ENCODE measurements around the gene AMDHD1. TPM values are rescaled to one million over a fixed set of nuclear protein-coding genes. Genes with fewer than 3 reads are reported as not detected.

AMDHD1 gene
- total and polyA plus RNA-seq, 2 experiments from 2014 or later = 0.06 to 0.15 TPM

GRCh38 chr12:95918194-95918993 is 24.7 kb upstream of the AMDHD1 start:
- Histone ChIP-seq H3K4me1 (ENCODE audit: low read depth) (no peaks in the 10 kb centered on the region), H3K36me3 (no peaks in the 10 kb centered on the region), H3K27me3 (peaks cover 6% of the 10 kb centered on the region), H3K4me3 (no peak overlapping the region), H3K27ac (no peak overlapping the region), H3K9me3 (ENCODE audit: low read depth) (no peaks in the 10 kb centered on the region)
- DNase-seq (ENCODE audit: low read depth in 1 of 2, low spot score in 1 of 2) = peak; percentile 65 to 67
- TF ChIP-seq, protein P1, sequence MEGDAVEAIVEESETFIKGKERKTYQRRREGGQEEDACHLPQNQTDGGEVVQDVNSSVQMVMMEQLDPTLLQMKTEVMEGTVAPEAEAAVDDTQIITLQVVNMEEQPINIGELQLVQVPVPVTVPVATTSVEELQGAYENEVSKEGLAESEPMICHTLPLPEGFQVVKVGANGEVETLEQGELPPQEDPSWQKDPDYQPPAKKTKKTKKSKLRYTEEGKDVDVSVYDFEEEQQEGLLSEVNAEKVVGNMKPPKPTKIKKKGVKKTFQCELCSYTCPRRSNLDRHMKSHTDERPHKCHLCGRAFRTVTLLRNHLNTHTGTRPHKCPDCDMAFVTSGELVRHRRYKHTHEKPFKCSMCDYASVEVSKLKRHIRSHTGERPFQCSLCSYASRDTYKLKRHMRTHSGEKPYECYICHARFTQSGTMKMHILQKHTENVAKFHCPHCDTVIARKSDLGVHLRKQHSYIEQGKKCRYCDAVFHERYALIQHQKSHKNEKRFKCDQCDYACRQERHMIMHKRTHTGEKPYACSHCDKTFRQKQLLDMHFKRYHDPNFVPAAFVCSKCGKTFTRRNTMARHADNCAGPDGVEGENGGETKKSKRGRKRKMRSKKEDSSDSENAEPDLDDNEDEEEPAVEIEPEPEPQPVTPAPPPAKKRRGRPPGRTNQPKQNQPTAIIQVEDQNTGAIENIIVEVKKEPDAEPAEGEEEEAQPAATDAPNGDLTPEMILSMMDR (IDR thresholded peaks at IDR 0.05; ENCODE audit: low read depth, low read length) = peak; percentile 94

DNA sequence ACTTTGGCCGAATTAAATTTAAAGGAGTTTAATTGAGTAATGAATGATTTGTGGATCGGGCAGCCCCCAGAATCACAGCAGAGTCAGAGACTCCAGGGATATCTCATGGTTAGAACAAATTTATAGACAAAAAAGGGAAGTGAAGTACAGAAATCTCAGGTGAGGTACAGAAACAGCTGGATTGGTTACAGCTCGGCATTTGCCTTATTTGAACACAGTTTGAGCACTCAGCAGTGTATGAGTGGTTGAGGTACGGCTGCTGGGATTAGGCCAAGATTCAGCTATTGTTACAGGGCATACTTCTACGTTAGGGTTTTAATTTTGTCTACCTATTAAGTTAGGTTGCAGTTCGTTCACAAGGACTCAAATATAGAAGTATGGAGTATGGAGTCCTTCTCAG is 24.0 kb upstream of the AMDHD1 start:
- TF ChIP-seq, protein P1 (IDR thresholded peaks at IDR 0.05; ENCODE audit: low read depth, low read length) = no peak
- no peaks in the 10 kb centered on the region for H3K36me3 ChIP-seq
- no peaks in the 10 kb centered on the region for H3K9me3 ChIP-seq (ENCODE audit: low read depth)
- no peak overlapping the region for H3K27ac ChIP-seq
- H3K4me3 ChIP-seq = no peak overlapping the region
- DNase-seq (ENCODE audit: low read depth in 1 of 2, low spot score in 1 of 2) = no peak
- H3K4me1 ChIP-seq (ENCODE audit: low read depth) = no peaks in the 10 kb centered on the region
- H3K27me3 ChIP-seq = peaks cover 6% of the 10 kb centered on the region

- no peak overlapping the region for H3K27ac ChIP-seq
- H3K9me3 ChIP-seq (ENCODE audit: low read depth) = no peaks in the 10 kb centered on the region
- TF ChIP-seq, protein P1 (IDR thresholded peaks at IDR 0.05; ENCODE audit: low read depth, low read length) = no peak
- H3K36me3 ChIP-seq = no peaks in the 10 kb centered on the region
- no peak overlapping the region for H3K4me3 ChIP-seq
- H3K27me3 ChIP-seq = no peaks in the 10 kb centered on the region
- DNase-seq (ENCODE audit: low read depth in 1 of 2, low spot score in 1 of 2) = peak in 1 of 2 donors; percentile 27
- H3K4me1 ChIP-seq (ENCODE audit: low read depth) = no peaks in the 10 kb centered on the region
These were observed 20.9 kb upstream of the AMDHD1 start for GRCh38 chr12:95922231-95922630.

GRCh38 chr12:95940514-95940913 is 2.6 kb upstream of the AMDHD1 start:
- peaks cover 6% of the 10 kb centered on the region for H3K4me1 ChIP-seq (ENCODE audit: low read depth)
- H3K36me3 ChIP-seq = no peaks in the 10 kb centered on the region
- no peak overlapping the region for H3K27ac ChIP-seq
- TF ChIP-seq, protein P1 (IDR thresholded peaks at IDR 0.05; ENCODE audit: low read depth, low read length) = no peak
- H3K4me3 ChIP-seq = no peak overlapping the region
- H3K27me3 ChIP-seq = peaks cover 21% of the 10 kb centered on the region
- DNase-seq (ENCODE audit: low read depth in 1 of 2, low spot score in 1 of 2) = no peak
- H3K9me3 ChIP-seq (ENCODE audit: low read depth) = no peaks in the 10 kb centered on the region

- peaks cover 6% of the 10 kb centered on the region for H3K4me1 ChIP-seq (ENCODE audit: low read depth)
- H3K9me3 ChIP-seq (ENCODE audit: low read depth) = no peaks in the 10 kb centered on the region
- H3K36me3 ChIP-seq = no peaks in the 10 kb centered on the region
- no peak overlapping the region for H3K27ac ChIP-seq
- no peak for DNase-seq (ENCODE audit: low read depth in 1 of 2, low spot score in 1 of 2)
- TF ChIP-seq, protein P1 (IDR thresholded peaks at IDR 0.05; ENCODE audit: low read depth, low read length) = no peak
- H3K4me3 ChIP-seq = peak overlapping the region; percentile 89
- H3K27me3 ChIP-seq = peaks cover 25% of the 10 kb centered on the region
These were observed 1.0 kb upstream of the AMDHD1 start for GRCh38 chr12:95942101-95942523.

All from cardiac muscle cell (in vitro differentiated cells and primary cell).